Stimulated activated CD8-positive, alpha-beta memory T cell treated with anti-CD3 and anti-CD28 coated beads, Interleukin-15, amount 100 ng/mL, for 4 hours (primary cell): ENCODE results near the gene PTPRM.

Experiments
- DNase-seq, 2 donors: peaks; one replicate each; pipeline ENCODE4 v3.0.0-alpha.2; 2020; ENCODE audit warnings: low read depth in 2 of 2

The PTPRM gene

DNA sequence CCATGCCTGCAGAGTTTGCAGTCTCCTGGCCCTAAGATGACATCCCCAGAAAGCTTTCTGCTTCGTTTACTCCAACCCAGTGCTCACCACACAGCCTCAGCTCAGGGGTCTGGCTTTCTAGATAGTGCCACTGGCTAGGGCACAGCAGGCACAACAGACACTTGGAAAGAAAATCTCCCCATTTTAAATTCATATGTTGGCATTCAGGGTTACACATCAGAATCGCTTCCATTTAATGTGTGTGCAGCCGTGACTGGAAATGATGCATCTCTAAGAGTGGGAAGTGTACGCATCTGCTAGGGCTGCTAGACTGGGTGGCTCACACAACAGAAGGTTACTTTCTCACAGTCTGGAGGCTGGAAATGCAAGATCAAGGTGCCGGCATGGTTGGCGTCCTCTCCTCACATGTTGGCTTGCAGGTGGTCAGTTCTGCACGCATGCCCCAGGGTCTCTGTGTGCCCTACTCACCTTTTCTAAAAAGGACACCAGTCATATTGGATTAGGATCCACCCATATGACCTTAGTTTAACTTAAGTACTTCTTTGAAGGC, 712.7 kb downstream of the PTPRM start:
- no peak for DNase-seq

DNA sequence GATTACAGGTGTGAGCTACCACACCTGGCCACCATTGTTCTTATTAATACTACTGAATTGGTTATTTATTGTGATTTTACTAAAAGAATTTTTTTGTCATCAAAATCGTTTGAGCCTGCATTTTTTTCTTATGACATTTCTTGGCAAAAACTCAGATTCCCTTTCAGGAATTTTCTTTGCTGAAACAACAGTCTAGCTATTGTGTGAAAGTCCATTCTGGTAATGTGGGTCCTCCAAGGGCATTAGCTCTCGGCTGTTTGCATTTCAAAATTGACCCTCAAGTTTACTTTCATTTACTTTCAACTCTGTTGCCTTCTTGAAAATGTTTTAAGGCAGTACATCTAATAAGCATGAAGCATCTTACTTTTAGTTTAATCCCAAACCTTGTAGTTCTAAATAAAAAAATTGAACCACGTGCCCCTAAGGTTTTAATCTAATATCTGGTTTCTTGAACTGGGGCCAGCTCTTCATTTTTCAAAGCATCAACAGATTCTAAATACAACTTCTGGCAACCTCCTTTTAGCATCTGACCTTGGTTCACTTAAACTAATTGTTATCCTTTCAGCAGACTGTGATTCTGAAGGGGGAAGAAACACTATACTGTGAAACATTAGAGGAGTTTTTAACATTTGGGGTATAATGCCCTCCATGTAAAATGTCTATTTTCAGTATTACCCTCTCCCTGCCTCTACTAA, 716.9 kb downstream of the PTPRM start:
- no peak for DNase-seq

DNA sequence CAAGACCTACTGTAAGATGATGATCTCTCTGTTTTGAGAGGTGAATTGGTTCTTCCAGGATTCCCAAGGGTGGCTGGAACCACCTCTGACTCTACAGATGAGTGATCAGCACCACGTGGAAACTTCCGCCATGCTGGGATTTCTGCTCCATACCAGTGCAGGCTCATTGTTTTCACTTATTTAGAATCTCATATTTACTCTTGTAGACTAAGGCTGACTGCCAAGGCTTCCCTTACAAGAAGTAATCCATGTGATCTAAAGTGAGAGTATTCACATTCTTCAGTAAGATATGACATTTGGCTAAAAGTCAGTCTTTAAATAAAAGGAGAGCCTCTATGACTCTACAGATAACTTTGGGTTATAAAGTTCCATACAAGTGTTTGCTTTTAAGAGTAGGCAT, 719.2 kb downstream of the PTPRM start:
- DNase-seq = no peak

DNA sequence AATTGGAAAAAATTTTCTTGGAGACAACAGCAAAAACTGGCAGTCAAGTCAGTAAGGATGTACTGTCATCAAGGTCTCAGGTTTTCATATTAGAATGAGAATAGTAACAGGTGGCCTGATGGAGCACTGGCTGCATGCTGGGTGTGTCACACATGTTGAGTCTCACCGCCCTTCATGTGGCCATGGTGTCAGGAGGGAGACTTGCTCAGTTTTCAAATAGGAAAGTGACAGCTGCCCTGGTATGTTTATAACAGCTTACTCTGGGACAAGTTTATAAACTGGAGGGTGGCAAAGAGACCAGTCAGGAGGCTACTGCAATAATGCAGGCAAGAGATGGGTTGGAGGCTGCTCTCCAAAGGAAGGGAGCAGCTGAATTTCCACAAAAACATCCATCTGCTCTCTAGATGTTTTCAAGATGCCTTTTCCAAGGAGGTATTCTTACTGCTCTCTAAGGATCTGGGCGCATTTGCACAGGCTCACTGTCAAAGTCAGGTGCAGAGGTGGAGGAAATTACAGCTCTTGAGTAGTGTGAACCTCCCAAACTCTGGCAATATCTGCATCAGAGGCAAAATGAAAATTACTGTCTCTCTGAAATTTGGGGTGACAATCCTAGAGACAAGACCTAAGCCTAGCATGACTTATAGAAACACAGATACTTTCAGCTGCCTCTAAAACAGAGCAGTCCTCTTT, 720.2 kb downstream of the PTPRM start:
- DNase-seq = no peak

DNA sequence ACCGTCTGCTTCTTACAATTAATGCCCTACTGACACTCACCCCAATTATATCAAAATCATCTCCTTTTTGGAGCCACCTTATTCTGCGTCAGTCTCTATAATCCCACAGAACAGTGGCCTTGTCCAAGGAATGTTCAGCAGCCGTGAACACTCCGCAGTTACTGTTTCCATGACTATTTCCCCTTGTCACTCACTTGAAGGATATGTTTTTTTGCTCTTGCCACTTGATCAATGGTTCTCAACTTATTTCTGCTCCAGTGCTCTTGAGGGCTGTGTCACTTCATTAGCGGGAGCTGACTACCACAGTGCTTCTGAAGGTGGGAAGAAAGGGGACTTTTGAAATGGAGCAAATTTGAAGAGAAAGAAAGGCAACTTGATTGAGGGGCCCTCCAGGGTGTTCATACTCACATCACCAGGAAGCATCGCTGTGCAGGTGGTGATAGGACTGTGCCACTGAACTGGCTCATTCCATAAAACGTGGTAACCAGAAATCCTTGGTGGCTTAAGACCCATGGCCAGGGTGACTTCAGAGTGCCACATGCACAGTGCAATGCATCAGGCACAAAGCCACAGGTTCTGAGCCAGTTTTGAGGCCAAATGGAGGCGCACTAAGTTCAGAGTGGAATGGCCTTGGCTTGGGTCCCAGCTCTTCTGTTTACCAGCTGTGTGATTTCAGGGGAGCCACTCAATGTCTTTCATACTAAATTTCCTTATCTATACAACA, 721.5 kb downstream of the PTPRM start:
- no peak for DNase-seq

DNA sequence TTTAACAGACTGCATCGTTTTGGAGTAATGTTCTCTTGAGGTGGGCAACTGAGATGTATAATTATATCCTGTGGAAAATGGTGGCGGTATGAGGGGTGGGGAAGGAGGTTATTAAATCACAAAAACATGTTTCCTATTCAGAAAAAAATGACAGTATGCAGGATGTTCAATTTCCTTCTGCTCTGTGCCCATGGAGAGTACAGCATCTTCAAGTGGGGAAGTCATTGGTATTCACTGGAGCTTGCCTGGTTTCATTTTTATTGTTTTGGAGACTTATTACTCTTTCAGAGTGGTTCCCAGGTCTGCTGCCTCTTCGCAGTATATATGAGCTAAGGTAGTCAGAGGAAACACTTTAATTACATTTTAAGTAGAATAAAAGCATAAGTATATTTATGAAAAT, 723.3 kb downstream of the PTPRM start:
- DNase-seq = no peak

DNA sequence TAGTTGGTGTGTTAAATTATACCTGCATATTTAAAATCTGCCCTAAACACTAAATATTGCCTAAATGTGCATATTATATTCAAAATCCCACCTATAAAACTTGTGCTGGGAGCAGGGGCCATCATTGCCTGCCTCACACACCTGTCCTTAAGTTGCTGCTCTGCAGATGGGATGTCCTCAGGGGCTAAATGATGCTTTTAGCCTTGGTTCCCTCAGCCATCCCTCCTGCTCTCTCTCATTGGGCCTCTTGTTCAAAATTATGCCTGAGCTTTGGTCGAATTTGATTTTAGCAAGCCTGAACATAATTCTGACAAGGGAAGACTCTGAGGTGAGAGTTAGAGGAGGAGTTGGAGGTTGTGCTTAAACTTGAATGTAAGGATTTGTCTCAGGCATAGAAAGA, 723.8 kb downstream of the PTPRM start:
- DNase-seq = no peak

DNA sequence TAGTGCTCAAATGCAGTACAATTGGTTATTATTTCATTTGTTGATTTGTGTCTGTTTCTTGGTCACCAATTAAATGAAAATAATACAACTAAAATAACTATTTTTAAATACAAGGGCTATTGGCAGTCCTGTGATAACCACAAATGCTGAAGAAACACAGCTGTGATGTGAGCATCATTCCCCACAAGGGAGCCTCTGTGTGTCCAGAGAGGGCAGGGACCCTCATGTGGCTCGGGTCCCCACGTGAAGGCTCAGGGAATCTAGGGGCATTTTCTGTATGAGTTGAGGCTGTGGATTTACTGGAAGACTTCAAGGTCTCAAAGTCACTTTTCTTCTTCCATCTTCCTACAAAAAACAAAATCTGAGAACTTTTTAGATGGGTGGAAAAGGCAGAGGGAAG, 726.1 kb downstream of the PTPRM start:
- no peak for DNase-seq

DNA sequence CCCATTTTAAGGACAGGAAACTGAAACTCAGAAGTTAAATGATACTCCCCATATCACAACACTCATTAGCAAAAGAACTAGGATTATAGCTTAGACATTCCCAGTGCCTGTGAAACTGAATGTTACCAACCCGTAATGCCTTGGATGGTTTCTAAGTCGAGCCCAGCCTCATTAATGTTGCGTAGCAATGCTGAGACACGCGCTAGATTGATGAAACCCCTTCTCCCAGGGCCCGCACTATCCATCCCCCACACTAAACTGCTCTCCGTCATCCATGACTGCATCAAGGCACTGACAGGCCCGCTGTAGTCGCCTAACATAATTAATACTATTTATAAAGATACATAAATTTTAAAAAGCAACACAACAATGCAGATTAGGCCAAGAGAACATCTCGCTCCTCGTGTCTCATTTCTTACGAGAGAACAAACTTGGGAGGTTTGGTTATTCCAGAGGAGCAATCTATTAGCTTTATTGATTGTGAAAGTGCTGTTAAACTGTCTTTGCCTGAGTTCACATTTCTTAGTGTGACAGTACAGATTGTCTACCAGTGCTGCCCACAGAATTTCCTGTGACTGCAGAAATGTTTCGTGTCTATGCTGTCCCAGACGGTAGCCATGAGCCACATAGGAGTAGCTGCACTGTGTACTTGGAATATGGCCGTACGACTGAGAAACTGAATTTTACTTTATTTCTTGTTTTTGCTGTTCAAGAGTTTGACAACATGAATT, 729.9 kb downstream of the PTPRM start:
- no peak for DNase-seq

DNA sequence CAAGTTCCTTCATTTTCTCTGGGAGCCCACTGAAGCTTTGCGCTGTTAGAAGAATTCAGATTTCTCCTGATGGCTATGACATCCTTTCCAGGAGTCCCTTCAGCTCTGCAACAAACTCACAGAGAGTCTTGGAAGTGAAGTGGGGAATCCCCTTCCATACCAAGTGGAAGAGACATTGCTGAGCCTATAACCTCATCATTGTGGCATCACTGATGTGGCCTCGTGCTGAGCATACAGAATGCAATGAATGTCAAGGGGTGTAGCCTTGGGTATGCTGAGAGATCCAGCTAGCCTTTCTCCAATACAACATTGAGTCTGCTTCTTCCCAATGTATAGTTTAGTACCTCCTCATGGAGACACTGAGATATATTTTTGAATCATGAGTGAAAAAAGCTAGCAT, 731.1 kb downstream of the PTPRM start:
- no peak for DNase-seq

DNA sequence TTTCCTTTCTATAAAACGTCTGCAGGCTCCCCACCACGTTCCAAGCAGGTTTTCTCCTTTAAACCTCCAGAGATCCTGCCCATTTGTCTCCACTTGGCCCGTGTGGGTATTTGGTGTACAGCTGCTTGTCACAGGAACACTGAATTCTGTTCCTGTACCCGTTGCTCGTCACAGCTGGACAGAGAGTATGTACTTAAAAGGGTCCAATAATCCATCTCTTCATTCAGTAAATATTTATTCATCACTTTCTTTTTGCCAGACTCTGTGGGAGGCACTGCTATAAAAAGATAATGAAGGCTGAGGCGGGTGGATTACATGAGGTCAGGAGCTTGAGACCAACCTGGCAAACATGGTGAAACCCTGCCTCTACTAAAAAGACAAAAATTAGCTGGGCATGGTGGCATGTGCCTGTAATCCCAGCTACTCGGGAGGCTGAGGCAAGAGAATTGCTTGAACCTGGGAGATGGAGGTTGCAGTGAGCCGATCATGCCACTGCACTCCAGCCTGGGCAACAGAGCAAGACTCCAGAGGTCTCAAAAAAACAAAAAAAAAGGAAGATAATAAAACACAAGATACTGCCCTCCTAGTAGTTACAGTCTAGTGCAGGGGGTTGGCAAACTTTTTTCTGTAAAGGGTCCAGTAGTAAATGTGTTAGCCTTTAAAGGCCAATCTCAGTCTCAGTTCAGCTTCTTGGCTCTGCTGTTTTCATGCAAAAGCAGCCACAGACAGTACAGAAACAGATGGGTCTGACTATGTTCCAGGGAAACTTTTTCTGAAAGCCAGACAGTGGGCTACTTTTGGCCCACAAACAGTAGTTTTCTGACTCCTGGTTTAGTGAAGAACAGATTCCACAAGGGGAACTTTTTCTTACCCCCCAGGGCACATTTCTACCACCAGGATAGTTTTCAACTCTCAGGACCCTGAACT, 732.2 kb downstream of the PTPRM start:
- no peak for DNase-seq

DNA sequence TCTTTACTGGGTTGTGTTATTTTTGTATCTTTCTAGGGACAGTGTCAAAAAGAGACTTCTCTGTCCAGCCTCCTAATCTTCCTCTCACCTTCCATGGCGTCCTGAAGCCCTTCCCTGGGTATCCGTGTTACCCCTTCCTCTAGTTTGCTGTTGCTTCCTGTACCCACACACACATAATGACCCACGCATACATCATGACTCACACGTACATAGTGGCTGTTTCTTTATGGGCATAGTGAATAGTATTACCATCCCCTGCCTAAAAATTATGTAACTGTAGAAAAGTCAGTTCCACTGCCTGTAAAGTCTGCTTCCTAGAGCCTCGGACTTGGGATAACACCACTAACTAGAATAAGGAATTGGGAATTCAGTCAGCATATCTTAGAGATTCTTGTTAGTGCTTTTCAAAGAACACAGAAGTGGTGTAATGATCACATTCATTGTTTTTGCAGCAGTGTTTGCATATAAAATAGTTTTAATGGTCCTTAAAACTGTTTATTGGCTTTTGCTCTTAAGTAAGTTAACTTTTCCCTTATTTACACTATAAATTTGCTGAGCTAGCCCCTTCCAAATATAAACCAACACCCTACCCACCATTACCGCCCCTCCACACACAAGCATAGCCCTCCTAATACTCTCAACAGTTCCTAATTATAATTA, 733.8 kb downstream of the PTPRM start:
- no peak for DNase-seq

DNA sequence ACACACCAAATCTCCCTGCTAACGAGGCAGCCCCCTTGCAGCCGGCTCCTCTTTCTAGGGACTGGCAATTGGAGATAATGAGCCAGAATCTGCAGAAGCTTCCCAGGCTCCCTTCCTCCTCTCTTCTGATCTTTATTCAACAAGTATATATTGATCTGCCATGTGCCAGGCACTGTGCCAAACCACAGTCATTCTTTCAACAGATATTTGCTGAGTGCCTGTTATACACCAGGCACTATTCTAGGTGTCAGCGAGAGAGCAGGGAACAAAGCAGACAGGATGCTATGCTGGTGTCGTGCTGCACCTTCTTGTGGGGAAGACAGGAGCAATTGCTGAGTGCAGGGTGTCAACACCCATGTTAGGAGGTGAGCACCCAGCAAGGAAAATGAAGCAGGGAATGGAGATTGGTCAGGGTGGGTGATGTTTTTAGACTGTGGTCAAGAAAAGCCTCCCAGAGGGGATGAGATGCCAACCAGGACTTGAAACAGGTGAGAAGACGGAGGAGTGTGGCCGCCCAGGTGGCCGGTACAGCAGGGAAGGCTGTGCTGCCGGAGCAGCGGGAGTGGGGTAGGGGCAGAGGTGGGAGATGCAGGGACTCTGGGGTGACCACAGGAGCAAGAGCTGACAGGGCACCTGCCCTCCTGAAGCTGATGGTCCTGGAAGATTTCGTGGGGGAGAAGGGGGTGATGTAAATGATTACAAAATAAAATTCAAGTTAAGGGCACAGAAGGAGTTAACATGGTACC, 734.5 kb downstream of the PTPRM start:
- no peak for DNase-seq

DNA sequence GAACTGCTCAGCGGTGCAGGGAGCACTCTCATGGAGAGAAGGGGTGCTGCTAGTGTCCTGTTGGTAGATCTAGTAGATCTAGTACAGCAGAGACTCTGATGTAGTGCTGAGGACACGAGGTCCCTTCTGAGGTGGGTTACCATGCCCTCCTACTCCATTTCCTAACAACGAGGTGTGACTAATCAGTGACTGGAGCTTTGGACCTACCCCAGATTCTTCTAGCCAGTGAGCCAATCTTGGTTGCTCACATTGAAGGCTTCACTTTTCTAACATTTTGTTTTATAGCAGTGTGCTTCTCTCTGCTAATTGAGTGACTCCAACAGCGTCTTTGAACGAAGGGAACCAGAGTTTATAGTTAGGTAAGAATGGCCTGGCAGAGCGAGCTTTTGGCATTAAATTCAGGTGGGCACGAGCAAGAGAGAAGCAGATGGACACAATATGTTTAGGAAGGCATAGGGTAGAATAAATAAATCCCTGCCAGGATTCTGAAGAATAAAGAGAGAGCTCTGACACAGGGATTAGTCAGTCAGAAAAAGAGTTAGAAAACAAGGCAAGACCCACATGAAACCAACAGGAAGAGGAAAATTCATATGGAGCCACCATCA, 736.1 kb downstream of the PTPRM start:
- DNase-seq = no peak

DNA sequence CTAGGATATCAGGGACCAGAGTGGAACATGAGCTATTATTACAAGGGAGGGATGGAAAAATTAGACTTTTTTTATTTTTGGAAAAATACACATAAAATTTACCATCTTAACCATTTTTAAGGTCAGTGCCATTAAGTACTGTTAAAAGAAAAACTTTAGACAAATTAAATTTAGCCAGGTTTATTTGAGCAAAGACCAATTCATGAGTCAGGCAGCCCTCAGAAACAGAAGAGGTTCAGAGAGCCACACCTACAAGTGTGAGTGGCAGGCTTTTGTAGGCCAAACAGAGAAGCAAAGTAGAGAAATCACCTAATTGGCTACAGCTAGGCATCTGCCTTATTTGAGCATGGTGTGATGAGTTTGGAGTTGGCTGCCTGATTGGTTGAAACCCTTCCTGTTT, 740.8 kb downstream of the PTPRM start:
- no peak for DNase-seq

DNA sequence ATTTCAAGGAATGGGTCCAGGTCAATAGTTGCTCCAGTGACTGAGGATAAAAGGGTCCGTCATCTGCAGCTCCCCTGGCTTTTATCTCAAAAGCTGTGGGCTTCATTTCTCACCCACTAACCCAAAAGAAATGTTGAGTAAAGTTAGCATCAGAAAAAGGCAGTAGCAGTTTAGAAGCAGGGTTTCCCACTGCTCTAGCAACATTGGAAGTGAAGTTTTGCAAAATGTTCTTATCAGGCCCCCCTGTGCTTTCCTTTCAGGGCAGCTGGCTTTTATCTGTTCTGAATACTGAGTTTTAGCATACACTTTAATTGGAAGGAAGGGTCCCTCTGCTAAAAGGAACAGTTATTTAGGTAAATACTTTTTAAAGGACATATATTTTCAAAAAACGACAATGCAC, 745.9 kb downstream of the PTPRM start:
- no peak for DNase-seq

DNA sequence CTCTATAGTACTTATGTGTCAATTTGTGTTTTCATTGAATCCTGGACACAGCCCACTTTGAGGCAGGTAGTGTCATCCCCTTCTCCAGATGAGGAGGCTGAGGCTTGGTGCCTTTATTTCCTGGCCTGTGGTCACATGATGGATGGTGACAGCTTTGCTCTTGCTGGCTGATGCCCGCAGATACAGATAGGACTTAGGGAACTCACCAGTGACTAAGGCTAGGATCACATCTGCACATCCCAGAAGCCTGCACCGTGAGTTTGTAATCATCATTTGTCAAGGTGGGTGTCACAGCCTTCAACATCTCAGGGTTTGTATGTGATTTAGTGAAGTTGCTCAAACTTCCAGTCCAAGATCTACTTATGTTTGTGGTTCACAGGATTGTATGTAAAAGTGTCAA, 747.0 kb downstream of the PTPRM start:
- no peak for DNase-seq

DNA sequence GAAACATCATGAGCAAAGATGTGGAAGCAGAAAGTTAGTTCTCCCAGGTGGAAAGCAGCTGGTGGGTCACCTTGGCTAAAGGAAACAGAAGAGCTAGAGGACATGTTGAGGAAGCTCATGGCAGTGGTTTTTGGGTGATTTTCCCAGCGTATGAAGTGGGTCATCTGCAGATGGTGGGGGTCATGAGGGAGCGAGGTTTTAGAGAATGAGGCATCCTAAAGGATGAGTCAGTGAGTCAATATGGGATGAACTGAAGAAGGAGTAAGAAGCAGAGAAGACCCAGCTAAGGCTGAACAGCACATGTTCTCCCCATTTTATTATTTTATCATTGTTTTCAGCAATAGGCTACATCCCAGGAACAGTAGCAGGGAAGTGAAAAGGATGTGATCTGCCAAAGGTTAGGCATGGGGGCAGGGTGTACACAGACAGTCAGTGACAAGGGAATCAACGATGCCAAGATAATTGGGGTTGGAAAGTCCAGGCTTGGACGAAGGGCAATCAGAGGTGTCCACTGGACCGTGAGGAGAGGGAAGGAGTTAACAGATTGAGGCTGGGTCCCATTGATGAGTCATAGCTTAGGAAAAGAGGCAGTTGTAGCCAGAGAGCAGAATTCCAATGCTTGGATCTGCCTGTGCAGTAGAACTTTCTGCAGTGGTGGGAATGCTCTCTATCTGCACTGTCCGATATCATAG, 752.8 kb downstream of the PTPRM start:
- no peak for DNase-seq

DNA sequence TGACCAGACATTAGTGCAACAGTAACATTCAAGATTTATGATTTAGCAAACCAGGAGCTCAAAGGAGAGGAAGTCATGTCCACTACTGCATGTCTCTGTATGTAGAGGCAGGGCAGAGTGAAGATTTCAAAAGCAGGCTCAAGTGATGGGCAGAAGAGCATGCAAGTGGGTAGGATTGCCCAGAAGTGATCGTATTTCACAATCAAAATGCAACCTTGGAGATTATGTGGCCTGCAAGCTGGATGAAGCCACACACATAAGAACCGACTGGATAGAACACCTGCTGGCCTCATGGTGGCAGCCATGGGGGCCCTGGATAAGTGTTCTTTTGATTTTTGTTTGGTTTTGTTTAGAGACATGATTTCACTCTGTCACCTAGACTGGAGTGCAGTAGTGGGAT, 755.4 kb downstream of the PTPRM start:
- no peak for DNase-seq
